Uterus (tissue), 4 donors: Measurements from ENCODE around the gene SMG9. TPM values are rescaled to one million over a fixed set of nuclear protein-coding genes. Genes with fewer than 3 reads are reported as not detected.

Source experiments
- DNase-seq, 2 donors: peaks; one replicate each; pipeline ENCODE4 v3.0.0-alpha.2; 2019 to 2020
- H3K27ac ChIP-seq, 2 donors: fragments of 200-600 bp; sonication (generic); 1 replicate in 1 of 2; 2 replicates in 1 of 2; pipeline ENCODE4 v1.5.1; 2016 to 2018
- H3K27me3 ChIP-seq, 2 donors: fragments of 200-600 bp; sonication (generic); one replicate each; pipeline ENCODE4 v1.5.1; 2018 to 2019; ENCODE audit warnings: control low read depth in 1 of 2
- H3K36me3 ChIP-seq, 2 donors: fragments of 200-600 bp; sonication (generic); one replicate each; pipeline ENCODE4 v1.5.1; 2019; ENCODE audit warnings: control low read depth in 1 of 2
- H3K4me1 ChIP-seq, 2 donors: fragments of 200-600 bp; sonication (generic); one replicate each; pipeline ENCODE4 v1.5.1; 2018 to 2019; ENCODE audit warnings: control low read depth in 1 of 2
- H3K4me3 ChIP-seq, 2 donors: fragments of 200-600 bp; sonication (generic); 1 replicate in 1 of 2; 2 replicates in 1 of 2; pipeline ENCODE4 v1.5.1; 2018 to 2019; ENCODE audit warnings: mild to moderate bottlenecking in 1 of 2
- H3K9me3 ChIP-seq, 2 donors: fragments of 200-600 bp; sonication (generic); one replicate each; pipeline ENCODE4 v1.5.1; 2019; ENCODE audit warnings: control low read depth in 1 of 2
- CTCF ChIP-seq, 4 experiments: fragments of 200-600 bp in 2 of 4; fragments of 450-650 bp in 2 of 4; sonication (generic) in 2 of 4; IDR thresholded peaks; one replicate each; pipeline ENCODE4 v1.5.1; 2016 to 2019; ENCODE audit warnings: antibody characterized with exemption in 4 of 4, mild to moderate bottlenecking in 2 of 4, moderate library complexity in 1 of 4
- POLR2A ChIP-seq, 2 donors: fragments of 450-650 bp; IDR thresholded peaks; one replicate each; pipeline ENCODE4 v1.6.1; 2016; ENCODE audit warnings: antibody characterized with exemption in 2 of 2, mild to moderate bottlenecking in 1 of 2, moderate library complexity in 1 of 2
- intact Hi-C: fragments of 100-400 bp; cut with DNase I; formaldehyde crosslinking; loops from one replicate; pipeline ENCODE4 v1.15.1; 2023; ENCODE audit warnings: low total_unique reads
- total RNA-seq, 4 donors: library from RNA; depleted of rRNA in 3 of 4; stranded (reverse); fragments of >200 nt in 3 of 4; gene quantifications; one replicate each; pipeline versions ENCODE4 v1.1.0 to v1.2.4, GENCODE V29; 2014 to 2023
- donor health status: DM: yes; HTN: yes; CAD: no.

Gene SMG9
- total RNA-seq, 4 donors from 2014 or later: 14.9 to 44.9 (median 27.2) TPM

GRCh38 chr19:43779820-43780219 lies 25.1 kb upstream of the SMG9 start:
- Histone ChIP-seq H3K4me1 (peaks cover 0 to under 1% of the 10 kb centered on the region in 2 donors), H3K27me3 (no peaks in the 10 kb centered on the region), H3K36me3 (no peaks in the 10 kb centered on the region), H3K4me3 (no peak overlapping the region), H3K9me3 (no peaks in the 10 kb centered on the region), H3K27ac (peak overlapping the region in 1 of 2 donors; percentile 14)
- DNase-seq: no peak
- TF ChIP-seq CTCF (IDR thresholded peaks at IDR 0.05) (no peak), POLR2A (IDR thresholded peaks at IDR 0.05) (no peak)
- intact Hi-C loops: loop anchor here (5.0 kb wide), 1 partner anchor 33 kb away; no protein-coding TSS in a partner anchor

- peaks cover 0 to 5% of the 10 kb centered on the region in 2 donors for H3K4me1 ChIP-seq
- intact Hi-C loops: no loop called here
- peak overlapping the region in 1 of 2 donors; percentile 37 for H3K27ac ChIP-seq
- H3K4me3 ChIP-seq: no peak overlapping the region
- TF ChIP-seq POLR2A (IDR thresholded peaks at IDR 0.05): no peak
- TF ChIP-seq CTCF (IDR thresholded peaks at IDR 0.05): no peak
- H3K9me3 ChIP-seq: no peaks in the 10 kb centered on the region
- no peaks in the 10 kb centered on the region for H3K27me3 ChIP-seq
- H3K36me3 ChIP-seq: no peaks in the 10 kb centered on the region
- DNase-seq: no peak
These were observed 24.5 kb upstream of the SMG9 start for GRCh38 chr19:43779147-43779819.

GRCh38 chr19:43778651-43779050 lies 23.9 kb upstream of the SMG9 start:
- no peaks in the 10 kb centered on the region for H3K27me3 ChIP-seq
- TF ChIP-seq CTCF (IDR thresholded peaks at IDR 0.05): no peak
- no peak for TF ChIP-seq POLR2A (IDR thresholded peaks at IDR 0.05)
- DNase-seq: no peak
- no peak overlapping the region for H3K4me3 ChIP-seq
- H3K36me3 ChIP-seq: no peaks in the 10 kb centered on the region
- H3K27ac ChIP-seq: peak overlapping the region in 1 of 2 donors; percentile 37
- peaks cover 0 to 7% of the 10 kb centered on the region in 2 donors for H3K4me1 ChIP-seq
- intact Hi-C loops: no loop called here
- H3K9me3 ChIP-seq: no peaks in the 10 kb centered on the region

- no peak for DNase-seq
- Histone ChIP-seq H3K9me3 (no peaks in the 10 kb centered on the region), H3K27me3 (no peaks in the 10 kb centered on the region), H3K27ac (peak overlapping the region in 1 of 2 donors; percentile 26), H3K36me3 (no peaks in the 10 kb centered on the region), H3K4me1 (peaks cover 0 to 7% of the 10 kb centered on the region in 2 donors), H3K4me3 (no peak overlapping the region)
- TF ChIP-seq POLR2A (IDR thresholded peaks at IDR 0.05) (no peak), CTCF (IDR thresholded peaks at IDR 0.05) (no peak)
- intact Hi-C loops: no loop called here
These were observed 22.5 kb upstream of the SMG9 start for GRCh38 chr19:43777163-43777695.

GRCh38 chr19:43776286-43776685 lies 21.5 kb upstream of the SMG9 start:
- no peak for DNase-seq
- Histone ChIP-seq H3K9me3 (no peaks in the 10 kb centered on the region), H3K27ac (no peak overlapping the region), H3K36me3 (no peaks in the 10 kb centered on the region), H3K4me3 (no peak overlapping the region), H3K27me3 (no peaks in the 10 kb centered on the region), H3K4me1 (peaks cover 0 to 7% of the 10 kb centered on the region in 2 donors)
- intact Hi-C loops: no loop called here
- TF ChIP-seq POLR2A (IDR thresholded peaks at IDR 0.05) (no peak), CTCF (IDR thresholded peaks at IDR 0.05) (no peak)
